Thyroid gland (tissue), 4 donors: ENCODE results near the gene USP11. TPM values are rescaled to one million over a fixed set of nuclear protein-coding genes. Genes with fewer than 3 reads are reported as not detected.

Source experiments
- DNase-seq, 2 donors: peaks; one replicate each; pipeline ENCODE4 v3.0.0-alpha.2; 2019
- H3K27ac ChIP-seq, 3 donors: fragments of 200-600 bp; sonication (generic); 1 replicate in 2 of 3; 2 replicates in 1 of 3; pipeline ENCODE4 v1.5.1; 2016 to 2019; ENCODE audit warnings: mild to moderate bottlenecking in 1 of 3, moderate library complexity in 1 of 3
- H3K27me3 ChIP-seq: fragments of 200-600 bp; sonication (generic); one replicate; pipeline ENCODE4 v1.5.1; 2019
- H3K36me3 ChIP-seq, 2 donors: fragments of 200-600 bp; sonication (generic); one replicate each; pipeline ENCODE4 v1.5.1; 2016 to 2019
- H3K4me1 ChIP-seq, 2 donors: fragments of 200-600 bp; sonication (generic); one replicate each; pipeline ENCODE4 v1.5.1; 2017 to 2019
- H3K4me3 ChIP-seq, 3 donors: fragments of 200-600 bp; sonication (generic); replicated peaks in 1 of 3; 1 replicate in 2 of 3; 2 replicates in 1 of 3; pipeline ENCODE4 v1.5.1; 2016; ENCODE audit warnings: mild to moderate bottlenecking in 1 of 3
- H3K9me3 ChIP-seq: fragments of 200-600 bp; sonication (generic); one replicate; pipeline ENCODE4 v1.5.1; 2017
- POLR2A ChIP-seq, 2 donors: fragments of 450-650 bp; IDR thresholded peaks; one replicate each; pipeline ENCODE4 v1.6.1; 2017; ENCODE audit warnings: antibody characterized with exemption in 2 of 2, mild to moderate bottlenecking in 2 of 2, moderate library complexity in 1 of 2
- WGBS, 2 donors: methylation state at CpG; one replicate each; pipeline ENCODE4 v1.1.5; 2017; 5-methylcytosine and 5-hydroxymethylcytosine counted together
- intact Hi-C: fragments of 100-400 bp; cut with DNase I; formaldehyde crosslinking; loops from one replicate; pipeline ENCODE4 v1.15.1; 2023
- total RNA-seq, 4 donors: library from RNA; depleted of rRNA; stranded (reverse); fragments of >200 nt; gene quantifications; one replicate each; pipeline ENCODE4 v1.2.3, GENCODE V29; 2016
- TF ChIP-seq, protein P1 (sequence below), 6 experiments: fragments of 200-600 bp in 3 of 6; fragments of 450-650 bp in 3 of 6; sonication (generic) in 3 of 6; IDR thresholded peaks; one replicate each; pipeline ENCODE4 v1.5.1; 2016 to 2019; ENCODE audit warnings: antibody characterized with exemption in 6 of 6, mild to moderate bottlenecking in 2 of 6, inconsistent platforms in 1 of 6, moderate library complexity in 1 of 6

USP11 gene
- total RNA-seq, 4 donors from 2014 or later, result 61.9 to 128 (median 86.8) TPM

DNA sequence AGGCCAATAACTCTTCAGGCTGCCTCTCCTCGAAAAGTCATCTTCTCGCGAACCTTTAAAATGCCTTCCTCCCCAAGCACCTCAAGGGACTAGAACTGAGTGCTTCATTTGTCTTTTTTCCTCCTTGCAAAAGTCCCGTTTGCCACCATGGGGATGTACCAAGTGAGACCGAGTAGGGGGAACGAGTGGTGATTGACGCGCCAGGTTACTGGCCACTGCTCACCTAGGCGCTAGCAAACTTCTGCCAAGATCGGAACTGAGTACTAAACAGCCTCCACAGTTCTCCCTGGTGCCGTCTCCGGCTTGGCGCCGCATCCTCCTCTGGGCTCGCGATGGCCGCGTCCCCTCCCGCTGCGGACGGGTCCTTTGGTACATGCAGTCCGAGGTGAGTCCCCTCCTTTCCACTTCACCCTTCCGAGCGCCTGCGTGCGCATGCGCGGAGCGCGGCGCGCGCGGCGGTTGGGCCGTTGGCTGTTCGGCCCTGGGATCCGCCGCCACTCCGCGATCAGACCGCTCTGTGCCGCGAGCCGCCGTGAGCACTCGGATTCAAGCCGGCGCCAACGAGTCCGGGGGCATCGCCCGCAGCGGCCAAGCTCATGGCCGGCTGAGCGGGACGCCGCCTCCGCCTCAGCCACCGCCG is 14.4 kb upstream of the USP11 start, which contains the start of gene CDK16:
TSS of gene CDK16 (plus strand) at position 402 of the 640 bp plus-strand sequence. CDS start 4,877 bp downstream, outside the sequence.
- intact Hi-C loops, result no loop called here
- no peaks in the 10 kb centered on the region for H3K9me3 ChIP-seq
- TF ChIP-seq, protein P1, sequence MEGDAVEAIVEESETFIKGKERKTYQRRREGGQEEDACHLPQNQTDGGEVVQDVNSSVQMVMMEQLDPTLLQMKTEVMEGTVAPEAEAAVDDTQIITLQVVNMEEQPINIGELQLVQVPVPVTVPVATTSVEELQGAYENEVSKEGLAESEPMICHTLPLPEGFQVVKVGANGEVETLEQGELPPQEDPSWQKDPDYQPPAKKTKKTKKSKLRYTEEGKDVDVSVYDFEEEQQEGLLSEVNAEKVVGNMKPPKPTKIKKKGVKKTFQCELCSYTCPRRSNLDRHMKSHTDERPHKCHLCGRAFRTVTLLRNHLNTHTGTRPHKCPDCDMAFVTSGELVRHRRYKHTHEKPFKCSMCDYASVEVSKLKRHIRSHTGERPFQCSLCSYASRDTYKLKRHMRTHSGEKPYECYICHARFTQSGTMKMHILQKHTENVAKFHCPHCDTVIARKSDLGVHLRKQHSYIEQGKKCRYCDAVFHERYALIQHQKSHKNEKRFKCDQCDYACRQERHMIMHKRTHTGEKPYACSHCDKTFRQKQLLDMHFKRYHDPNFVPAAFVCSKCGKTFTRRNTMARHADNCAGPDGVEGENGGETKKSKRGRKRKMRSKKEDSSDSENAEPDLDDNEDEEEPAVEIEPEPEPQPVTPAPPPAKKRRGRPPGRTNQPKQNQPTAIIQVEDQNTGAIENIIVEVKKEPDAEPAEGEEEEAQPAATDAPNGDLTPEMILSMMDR (IDR thresholded peaks at IDR 0.05), result no peak
- peak; percentile 21 to 90 for TF ChIP-seq POLR2A (IDR thresholded peaks at IDR 0.05)
- H3K27ac ChIP-seq, result peak within 1 kb of the TSS; percentile 87 to 97 (median 92)
- 0% methylated on average over 6 of the region's 61 CpGs for WGBS, 2 donors
- H3K36me3 ChIP-seq, result peaks cover 24 to 26% of the 10 kb centered on the region in 2 donors
- peak within 1 kb of the TSS; percentile 53 to 75 (median 66) for H3K4me3 ChIP-seq
- H3K4me1 ChIP-seq, result peaks cover 0 to 22% of the 10 kb centered on the region in 2 donors
- H3K27me3 ChIP-seq, result no peaks in the 10 kb centered on the region
- DNase-seq, result peak; percentile 67 to 70

GRCh38 chrX:47218920-47219815 is 13.6 kb upstream of the USP11 start:
- WGBS, 2 donors, result 1 to 2% methylated on average over 13 to 20 of the region's 60 CpGs
- peak; percentile 44 for DNase-seq
- no peaks in the 10 kb centered on the region for H3K27me3 ChIP-seq
- H3K4me1 ChIP-seq, result peaks cover 0 to 22% of the 10 kb centered on the region in 2 donors
- no peaks in the 10 kb centered on the region for H3K9me3 ChIP-seq
- intact Hi-C loops, result no loop called here
- H3K27ac ChIP-seq, result peak overlapping the region; percentile 87 to 97 (median 92)
- no peak for TF ChIP-seq POLR2A (IDR thresholded peaks at IDR 0.05)
- TF ChIP-seq, protein P1 (IDR thresholded peaks at IDR 0.05), result no peak
- peak overlapping the region; percentile 53 to 75 (median 66) for H3K4me3 ChIP-seq
- H3K36me3 ChIP-seq, result peaks cover 20 to 26% of the 10 kb centered on the region in 2 donors

- WGBS, 2 donors, result 79 to 87% methylated on average over 2 to 3 of the region's 4 CpGs
- H3K9me3 ChIP-seq, result no peaks in the 10 kb centered on the region
- no peak overlapping the region for H3K27ac ChIP-seq
- no peak for DNase-seq
- peaks cover 27 to 37% of the 10 kb centered on the region in 2 donors for H3K36me3 ChIP-seq
- intact Hi-C loops, result loop anchor here (10.0 kb wide), 1 partner anchor 143 kb away; no protein-coding TSS in a partner anchor
- peaks cover 0 to 20% of the 10 kb centered on the region in 2 donors for H3K4me1 ChIP-seq
- H3K4me3 ChIP-seq, result no peak overlapping the region
- no peaks in the 10 kb centered on the region for H3K27me3 ChIP-seq
- TF ChIP-seq, protein P1 (IDR thresholded peaks at IDR 0.05), result no peak
- TF ChIP-seq POLR2A (IDR thresholded peaks at IDR 0.05), result no peak
These were observed 11.1 kb upstream of the USP11 start for GRCh38 chrX:47221756-47222155.

GRCh38 chrX:47222751-47223350 is 10.0 kb upstream of the USP11 start:
- intact Hi-C loops, result loop anchor here (10.0 kb wide), 1 partner anchor 142 kb away; no protein-coding TSS in a partner anchor

More at GRCh38 chrX:47222751-47223350, 10.0 kb upstream of the USP11 start:
- no peaks in the 10 kb centered on the region for H3K9me3 ChIP-seq
- WGBS, 2 donors, result 90% methylated on average over 6 of the region's 10 CpGs; no CpG with 5 or more reads in 1 of the 2 donors
- DNase-seq, result no peak
- H3K4me1 ChIP-seq, result peaks cover 0 to 13% of the 10 kb centered on the region in 2 donors
- peaks cover 35 to 46% of the 10 kb centered on the region in 2 donors for H3K36me3 ChIP-seq
- no peak overlapping the region for H3K4me3 ChIP-seq
- no peak for TF ChIP-seq POLR2A (IDR thresholded peaks at IDR 0.05)
- TF ChIP-seq, protein P1 (IDR thresholded peaks at IDR 0.05), result no peak
- H3K27me3 ChIP-seq, result no peaks in the 10 kb centered on the region
- H3K27ac ChIP-seq, result no peak overlapping the region
